Measurements from ENCODE around the gene RC3H2. TPM values are rescaled to one million over a fixed set of nuclear protein-coding genes. Genes with fewer than 3 reads are reported as not detected.
A peak's percentile ranks its signal among the peaks of the same experiment; 100 is the strongest.

The RC3H2 gene
- total and polyA plus RNA-seq, 11 donors = 11.7 to 52.2 (median 44.3) TPM

GRCh38 chr9:122931226-122932121 is 26.3 kb upstream of the RC3H2 start, which contains the start of gene ZBTB26:
Gene ZBTB26 (minus strand): TSS chr9:122931512. CDS start chr9:122919934, 11,578 bp downstream.
- WGBS, 4 donors = 0 to 2% (median 1%) methylated on average over 27 to 51 of the region's 51 CpGs
- Histone ChIP-seq H3K9me3 (no peaks in the 10 kb centered on the region), H3K4me1 (peaks cover 3 to 42% (median 32%) of the 10 kb centered on the region in 12 donors), H3K4me3 (peak within 1 kb of the TSS; percentile 63 to 99 (median 80)), H3K27ac (peak within 1 kb of the TSS; percentile 70 to 94 (median 90)), H3K36me3 (peaks cover 0 to 10% (median 4%) of the 10 kb centered on the region in 9 donors), H3K27me3 (no peaks in the 10 kb centered on the region)
- intact Hi-C loops (cut with DNase I) = loop anchor here in 2 of 10 donors (1.0 to 10.0 kb wide), 2 partner anchors 18 to 53 kb away; partner anchors contain the start of gene ZBTB6 (in 1 of the 2)
- DNase-seq (peak; percentile 94 to 97 (median 96)), ATAC-seq (peak; percentile 99)
- TF ChIP-seq CTCF (IDR thresholded peaks at IDR 0.05) (no peak), POLR2A (IDR thresholded peaks at IDR 0.05) (peak in 1 of 2 donors; percentile 71)

DNA sequence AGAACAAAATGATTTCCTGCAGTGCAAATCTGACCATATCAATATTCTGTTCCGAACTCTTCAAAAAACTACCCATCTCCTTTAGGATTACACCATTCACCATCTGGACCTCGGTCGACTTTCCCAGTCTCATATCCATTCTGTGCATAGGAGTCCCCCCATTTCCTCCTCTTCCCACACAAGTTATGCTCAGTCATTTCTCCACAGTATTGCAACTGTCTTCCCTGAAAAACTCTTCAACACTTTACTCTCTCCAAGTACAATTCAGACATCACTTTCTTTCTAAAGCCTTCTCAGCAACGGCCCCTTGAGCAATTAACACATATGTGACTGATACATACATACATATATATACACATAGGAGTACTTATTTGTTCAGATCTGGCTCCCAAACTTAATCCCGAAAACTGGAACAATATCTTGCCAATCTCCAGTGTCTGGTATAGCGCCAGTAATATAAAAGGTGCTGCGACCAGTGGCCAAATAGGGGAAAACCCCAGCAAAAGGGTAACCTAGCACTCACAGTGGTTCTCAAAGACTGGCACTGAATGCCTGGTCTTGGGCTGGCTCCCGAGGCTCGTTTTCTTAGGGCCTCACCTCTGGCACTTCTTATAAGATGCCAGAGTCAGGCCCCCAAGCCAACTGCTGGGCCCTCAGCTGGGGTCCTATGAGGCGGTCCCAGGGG is 25.5 kb upstream of the RC3H2 start:
- H3K4me1 ChIP-seq = peaks cover 3 to 42% (median 32%) of the 10 kb centered on the region in 12 donors
- 20 to 24% (median 24%) methylated on average over 9 to 10 of the region's 10 CpGs for WGBS, 4 donors
- DNase-seq = no peak
- H3K27me3 ChIP-seq = no peaks in the 10 kb centered on the region
- intact Hi-C loops (cut with DNase I) = loop anchor here in 2 of 10 donors (1.0 to 10.0 kb wide), 2 partner anchors 17 to 54 kb away; partner anchors contain the start of gene ZBTB6 (in 1 of the 2)
- H3K36me3 ChIP-seq = peaks cover 0 to 6% (median 0%) of the 10 kb centered on the region in 9 donors
- no peak for ATAC-seq
- peak overlapping the region; percentile 63 to 99 (median 80) for H3K4me3 ChIP-seq
- no peaks in the 10 kb centered on the region for H3K9me3 ChIP-seq
- peak overlapping the region; percentile 70 to 94 (median 90) for H3K27ac ChIP-seq
- TF ChIP-seq CTCF (IDR thresholded peaks at IDR 0.05) = no peak
- no peak for TF ChIP-seq POLR2A (IDR thresholded peaks at IDR 0.05)

DNA sequence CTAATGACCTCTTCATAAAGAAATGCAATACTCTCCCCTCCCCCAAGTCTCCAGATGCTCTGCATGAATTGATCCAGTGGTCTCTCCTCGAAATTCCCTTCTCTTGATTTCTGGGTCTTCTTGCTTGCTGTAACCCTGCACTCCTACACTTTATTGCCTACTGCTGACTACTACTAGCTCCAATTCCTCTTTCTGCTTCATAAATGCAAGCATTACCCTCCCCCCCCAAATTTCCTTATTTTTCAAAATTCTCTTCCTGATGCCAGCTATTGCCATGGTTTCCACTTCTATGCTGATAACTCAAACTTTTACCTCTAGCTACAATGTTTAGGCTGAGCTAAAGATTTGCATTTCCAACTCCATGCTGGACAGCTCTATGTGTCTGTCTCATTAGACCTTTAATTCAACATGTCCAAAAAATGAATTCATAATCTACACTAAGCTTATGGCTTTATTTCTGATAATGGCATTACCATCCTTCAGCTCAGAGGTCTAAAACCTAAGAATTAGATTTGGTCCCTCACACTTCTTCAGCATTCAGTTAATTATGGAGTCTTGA is 24.7 kb upstream of the RC3H2 start:
- 82 to 90% (median 86%) methylated on average over 1 of the region's 1 CpG for WGBS, 4 donors
- H3K4me1 ChIP-seq = peaks cover 3 to 42% (median 32%) of the 10 kb centered on the region in 12 donors
- peaks cover 0 to 2% (median 0%) of the 10 kb centered on the region in 9 donors for H3K36me3 ChIP-seq
- no peaks in the 10 kb centered on the region for H3K27me3 ChIP-seq
- TF ChIP-seq POLR2A (IDR thresholded peaks at IDR 0.05) = no peak
- no peak for TF ChIP-seq CTCF (IDR thresholded peaks at IDR 0.05)
- H3K27ac ChIP-seq = peak overlapping the region in 1 of 12 donors; percentile 7
- intact Hi-C loops (cut with DNase I) = loop anchor here in 1 of 10 donors (10.0 kb wide), 1 partner anchor 55 kb away; no protein-coding TSS in a partner anchor
- ATAC-seq (no peak), DNase-seq (no peak)
- no peaks in the 10 kb centered on the region for H3K9me3 ChIP-seq
- peak overlapping the region in 5 of 12 donors; percentile 76 to 99 (median 88) for H3K4me3 ChIP-seq
